Activated T-helper 17 cell treated with anti-CD3 and anti-CD28 coated beads, Interleukin-2, amount 50 U/mL, for 72 hours (primary cell): ENCODE data around the gene CAMKV. TPM values are rescaled to one million over a fixed set of nuclear protein-coding genes. Genes with fewer than 3 reads are reported as not detected.

Source experiments
- ATAC-seq: fragments of 150-1000 bp; cut with Tn5 transposase; replicated peaks from 2 replicates; pipeline ENCODE4 v1.10.0; 2021; ENCODE audit warnings: mild to moderate bottlenecking, moderate library complexity
- H3K27ac Mint-ChIP-seq: one replicate; pipeline ENCODE4 v1.8.0; 2022; ENCODE audit warnings: mixed read lengths
- H3K27me3 Mint-ChIP-seq: one replicate; pipeline ENCODE4 v1.8.0; 2022; ENCODE audit warnings: mixed read lengths
- H3K36me3 Mint-ChIP-seq: one replicate; pipeline ENCODE4 v1.8.0; 2022; ENCODE audit warnings: low read depth, mild to moderate bottlenecking, mixed read lengths
- H3K4me1 Mint-ChIP-seq: one replicate; pipeline ENCODE4 v1.8.0; 2022; ENCODE audit warnings: mixed read lengths
- H3K4me3 Mint-ChIP-seq: one replicate; pipeline ENCODE4 v1.8.0; 2022; ENCODE audit warnings: mild to moderate bottlenecking, mixed read lengths
- H3K9me3 Mint-ChIP-seq: one replicate; pipeline ENCODE4 v1.8.0; 2022; ENCODE audit warnings: mixed read lengths
- total RNA-seq, 2 donors: library from RNA; stranded (reverse); gene quantifications; one replicate each; pipeline ENCODE4 v1.2.3, GENCODE V29; 2022

Gene CAMKV
- total RNA-seq, 2 donors from 2014 or later = 0.15 to 0.34 TPM

GRCh38 chr3:49902511-49903345, 33.0 kb upstream of the CAMKV start:
- no peaks in the 10 kb centered on the region for H3K36me3 Mint-ChIP-seq
- no peak for ATAC-seq
- peak overlapping the region; percentile 91 for H3K4me3 Mint-ChIP-seq

DNA sequence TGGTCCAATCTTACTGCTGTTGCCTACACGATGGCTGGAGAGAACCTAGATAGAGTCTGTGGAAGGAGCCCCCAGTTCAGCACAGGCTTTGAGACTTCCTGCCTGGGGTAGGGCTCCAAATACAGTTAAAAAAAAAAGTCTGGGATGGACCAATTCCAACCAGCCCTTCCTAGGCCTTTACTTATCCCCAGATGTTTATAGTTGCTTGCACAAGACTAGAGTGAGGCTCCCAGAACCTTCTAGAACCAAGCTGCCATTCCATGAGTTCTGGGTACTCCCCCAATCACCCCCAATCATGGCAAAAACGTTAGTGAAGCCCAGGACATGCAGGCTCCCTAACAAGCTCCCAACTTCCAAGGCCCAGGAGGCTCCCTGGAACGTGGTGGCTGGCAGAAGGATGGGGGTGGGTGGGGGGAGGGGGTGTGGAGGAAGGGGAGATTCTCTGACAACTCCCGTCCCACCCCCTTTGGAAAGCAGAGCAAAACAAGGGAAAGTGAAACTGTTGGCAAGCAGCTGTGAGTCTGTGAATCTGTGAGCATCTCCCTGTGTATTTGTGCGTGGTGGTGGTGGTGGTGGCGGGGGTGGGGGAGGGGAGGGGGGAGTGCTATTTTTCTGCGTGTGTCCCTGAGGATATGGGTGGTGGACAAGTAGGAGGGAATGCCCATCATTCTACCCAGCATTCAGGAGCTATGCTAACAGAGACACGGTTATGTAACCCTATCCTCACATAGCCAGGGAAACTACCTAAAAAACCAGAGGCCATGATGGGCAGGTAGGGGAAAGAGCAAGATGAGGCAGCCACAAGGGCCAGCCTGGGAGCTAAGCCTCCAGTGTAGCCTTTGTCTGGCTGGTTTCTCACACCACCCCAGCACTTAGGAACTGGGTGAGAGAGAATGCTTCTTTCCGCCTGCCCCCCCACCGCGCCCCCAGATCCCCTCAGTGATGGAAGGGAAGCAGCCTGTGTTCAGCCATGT, 31.9 kb upstream of the CAMKV start:
- H3K4me1 Mint-ChIP-seq = peaks cover 7% of the 10 kb centered on the region
- no peak for ATAC-seq
- H3K27ac Mint-ChIP-seq = no peak overlapping the region
- H3K4me3 Mint-ChIP-seq = no peak overlapping the region
- H3K9me3 Mint-ChIP-seq = no peaks in the 10 kb centered on the region
- no peaks in the 10 kb centered on the region for H3K36me3 Mint-ChIP-seq
- no peaks in the 10 kb centered on the region for H3K27me3 Mint-ChIP-seq

More at GRCh38 chr3:49902511-49903345, 33.0 kb upstream of the CAMKV start:
- no peaks in the 10 kb centered on the region for H3K9me3 Mint-ChIP-seq
- no peak overlapping the region for H3K27ac Mint-ChIP-seq
- no peaks in the 10 kb centered on the region for H3K27me3 Mint-ChIP-seq
- peaks cover 7% of the 10 kb centered on the region for H3K4me1 Mint-ChIP-seq

GRCh38 chr3:49900491-49901153, 30.9 kb upstream of the CAMKV start:
- H3K27me3 Mint-ChIP-seq = no peaks in the 10 kb centered on the region
- H3K36me3 Mint-ChIP-seq = no peaks in the 10 kb centered on the region
- H3K9me3 Mint-ChIP-seq = no peaks in the 10 kb centered on the region
- H3K4me1 Mint-ChIP-seq = peaks cover 1% of the 10 kb centered on the region
- H3K27ac Mint-ChIP-seq = no peak overlapping the region
- no peak for ATAC-seq
- H3K4me3 Mint-ChIP-seq = no peak overlapping the region

DNA sequence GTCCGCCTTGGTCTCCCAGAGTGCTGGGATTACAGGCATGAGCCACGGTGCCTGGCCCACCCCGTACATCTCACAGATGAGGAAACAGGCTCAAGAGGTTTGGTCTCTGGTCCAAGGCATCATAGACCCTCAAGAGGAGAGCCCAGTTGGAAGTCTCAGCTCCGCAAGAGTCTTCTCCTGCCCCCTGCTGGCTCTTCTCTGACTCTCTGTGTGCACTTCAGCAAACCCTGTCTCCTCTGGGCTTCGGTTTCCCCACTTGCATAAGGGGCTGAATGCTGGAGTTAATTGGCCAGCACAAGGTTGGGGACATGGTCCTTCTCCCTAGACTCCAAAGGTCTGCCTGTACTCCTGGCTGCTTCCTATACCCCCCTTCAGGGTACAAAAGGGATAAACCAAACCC, 30.1 kb upstream of the CAMKV start:
- Mint-ChIP-seq H3K27me3 (no peaks in the 10 kb centered on the region), H3K36me3 (no peaks in the 10 kb centered on the region), H3K9me3 (no peaks in the 10 kb centered on the region), H3K4me3 (no peak overlapping the region), H3K27ac (no peak overlapping the region), H3K4me1 (no peaks in the 10 kb centered on the region)
- ATAC-seq = no peak

DNA sequence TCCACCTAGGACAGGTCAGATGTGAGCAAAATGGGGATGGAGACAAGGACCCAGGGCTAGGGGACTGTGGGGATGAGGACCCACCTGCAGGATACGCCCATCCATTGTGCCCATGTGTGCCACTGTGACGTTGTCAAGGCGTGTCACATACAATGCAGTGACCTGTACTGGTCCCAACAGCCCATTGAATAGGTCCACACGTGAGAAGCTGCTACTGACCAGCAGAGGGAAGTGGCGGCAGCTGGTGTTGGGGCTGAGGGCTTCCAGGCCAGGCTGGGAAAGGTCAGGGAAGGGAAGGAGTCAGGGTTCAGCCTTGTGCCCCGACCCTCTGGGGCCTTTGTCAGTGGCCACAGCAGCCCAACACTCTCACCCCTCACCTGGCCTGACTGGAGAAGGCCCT, 29.3 kb upstream of the CAMKV start:
- H3K36me3 Mint-ChIP-seq = no peaks in the 10 kb centered on the region
- no peak for ATAC-seq
- no peaks in the 10 kb centered on the region for H3K27me3 Mint-ChIP-seq
- H3K4me1 Mint-ChIP-seq = no peaks in the 10 kb centered on the region
- H3K9me3 Mint-ChIP-seq = no peaks in the 10 kb centered on the region
- H3K4me3 Mint-ChIP-seq = no peak overlapping the region
- no peak overlapping the region for H3K27ac Mint-ChIP-seq

DNA sequence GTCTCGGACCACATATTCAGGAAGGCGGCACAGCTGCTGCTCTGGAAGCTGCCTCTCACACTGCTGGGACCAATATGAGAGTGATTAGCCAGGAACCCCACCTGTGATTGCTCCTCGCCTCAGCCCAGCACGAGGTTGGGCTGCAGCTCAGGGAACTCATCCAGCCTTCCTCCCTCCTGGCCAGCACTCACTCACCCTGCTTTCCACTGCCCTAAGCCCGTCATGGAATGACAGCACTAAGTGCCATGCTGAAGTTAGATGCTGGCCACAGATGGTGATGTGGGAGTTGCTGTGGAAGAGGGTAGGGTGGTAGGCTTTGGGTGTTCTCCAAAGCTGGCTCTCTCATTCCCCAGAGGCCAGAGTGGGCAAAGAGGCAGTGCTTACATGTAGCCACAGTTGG, 26.6 kb upstream of the CAMKV start:
- Mint-ChIP-seq H3K4me3 (no peak overlapping the region), H3K9me3 (no peaks in the 10 kb centered on the region), H3K36me3 (no peaks in the 10 kb centered on the region), H3K27me3 (no peaks in the 10 kb centered on the region), H3K4me1 (no peaks in the 10 kb centered on the region), H3K27ac (no peak overlapping the region)
- ATAC-seq = no peak

- Mint-ChIP-seq H3K27ac (no peak overlapping the region), H3K4me3 (no peak overlapping the region), H3K27me3 (no peaks in the 10 kb centered on the region), H3K36me3 (no peaks in the 10 kb centered on the region), H3K4me1 (no peaks in the 10 kb centered on the region), H3K9me3 (no peaks in the 10 kb centered on the region)
- no peak for ATAC-seq
Observed at GRCh38 chr3:49895791-49896190, 26.1 kb upstream of the CAMKV start.

DNA sequence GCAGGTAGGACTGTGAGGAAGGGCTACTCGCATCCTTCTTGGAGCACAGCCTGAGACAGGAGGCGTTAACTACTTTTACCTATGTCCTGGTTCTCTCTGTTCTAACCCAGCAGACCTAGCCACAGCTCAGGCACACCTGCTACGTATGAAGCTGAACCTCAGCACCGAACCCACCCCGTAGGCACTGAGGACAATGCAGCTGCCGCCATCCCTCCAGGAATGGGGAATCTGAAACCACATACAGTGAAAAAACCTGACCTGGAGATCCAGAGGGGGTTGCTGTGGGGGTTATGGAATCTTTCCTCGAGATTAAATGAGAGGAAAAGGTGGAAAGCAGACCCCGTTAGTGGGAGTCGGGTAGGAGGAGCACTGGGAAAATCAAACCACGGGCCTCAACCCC, 19.6 kb upstream of the CAMKV start:
- H3K36me3 Mint-ChIP-seq = no peaks in the 10 kb centered on the region
- no peaks in the 10 kb centered on the region for H3K4me1 Mint-ChIP-seq
- H3K9me3 Mint-ChIP-seq = no peaks in the 10 kb centered on the region
- ATAC-seq = no peak
- no peak overlapping the region for H3K4me3 Mint-ChIP-seq
- no peaks in the 10 kb centered on the region for H3K27me3 Mint-ChIP-seq
- H3K27ac Mint-ChIP-seq = no peak overlapping the region

DNA sequence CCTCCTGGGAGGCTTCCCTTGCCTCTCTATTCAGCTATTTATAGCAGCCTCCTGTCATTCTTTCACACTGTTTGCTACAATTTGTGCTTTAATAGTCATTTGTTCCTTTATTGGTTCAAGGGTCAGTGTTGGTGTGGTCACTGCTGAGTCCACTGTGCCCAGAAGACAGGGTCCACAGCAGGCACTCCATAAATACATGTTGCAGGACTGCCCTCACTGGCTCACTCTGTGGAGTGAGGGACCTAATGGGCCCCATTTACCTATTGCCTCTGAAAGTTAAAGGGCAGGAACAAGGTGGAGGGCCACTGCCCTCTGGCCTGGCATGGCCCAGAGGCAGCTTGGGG, 17.2 kb upstream of the CAMKV start:
- H3K4me1 Mint-ChIP-seq = no peaks in the 10 kb centered on the region
- H3K4me3 Mint-ChIP-seq = no peak overlapping the region
- H3K27ac Mint-ChIP-seq = no peak overlapping the region
- no peaks in the 10 kb centered on the region for H3K9me3 Mint-ChIP-seq
- no peaks in the 10 kb centered on the region for H3K36me3 Mint-ChIP-seq
- no peak for ATAC-seq
- H3K27me3 Mint-ChIP-seq = peaks cover under 1% of the 10 kb centered on the region

DNA sequence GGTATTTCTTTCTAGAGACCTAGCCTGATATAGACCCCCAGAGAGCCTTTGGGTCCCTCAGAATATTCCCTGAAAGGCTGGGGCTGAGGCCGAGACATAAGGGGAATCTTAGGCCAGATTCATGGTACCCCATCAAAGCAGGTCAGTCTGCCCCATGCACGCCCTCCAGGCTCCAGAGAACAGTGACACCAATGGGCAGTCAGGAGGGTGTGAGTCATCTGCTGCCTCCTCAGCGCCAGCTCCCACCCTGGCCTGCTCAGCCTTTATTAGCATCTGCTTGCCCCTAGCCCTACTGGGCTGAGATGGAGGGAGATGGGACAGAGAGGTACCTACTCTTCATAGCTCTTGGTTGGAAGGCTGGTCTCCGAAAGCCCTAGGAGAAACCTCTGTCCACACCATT, 14.3 kb upstream of the CAMKV start:
- Mint-ChIP-seq H3K27me3 (peaks cover 3% of the 10 kb centered on the region), H3K4me3 (no peak overlapping the region), H3K36me3 (no peaks in the 10 kb centered on the region), H3K4me1 (no peaks in the 10 kb centered on the region), H3K9me3 (no peaks in the 10 kb centered on the region), H3K27ac (no peak overlapping the region)
- ATAC-seq = no peak

- H3K27ac Mint-ChIP-seq = no peak overlapping the region
- H3K27me3 Mint-ChIP-seq = peaks cover 3% of the 10 kb centered on the region
- no peaks in the 10 kb centered on the region for H3K36me3 Mint-ChIP-seq
- ATAC-seq = no peak
- no peak overlapping the region for H3K4me3 Mint-ChIP-seq
- no peaks in the 10 kb centered on the region for H3K9me3 Mint-ChIP-seq
- no peaks in the 10 kb centered on the region for H3K4me1 Mint-ChIP-seq
Observed at GRCh38 chr3:49882166-49882565, 12.5 kb upstream of the CAMKV start.

GRCh38 chr3:49880581-49881315, 11.0 kb upstream of the CAMKV start:
- Mint-ChIP-seq H3K27ac (no peak overlapping the region), H3K4me3 (no peak overlapping the region), H3K4me1 (no peaks in the 10 kb centered on the region), H3K27me3 (peaks cover 3% of the 10 kb centered on the region), H3K9me3 (no peaks in the 10 kb centered on the region), H3K36me3 (no peaks in the 10 kb centered on the region)
- ATAC-seq = no peak

DNA sequence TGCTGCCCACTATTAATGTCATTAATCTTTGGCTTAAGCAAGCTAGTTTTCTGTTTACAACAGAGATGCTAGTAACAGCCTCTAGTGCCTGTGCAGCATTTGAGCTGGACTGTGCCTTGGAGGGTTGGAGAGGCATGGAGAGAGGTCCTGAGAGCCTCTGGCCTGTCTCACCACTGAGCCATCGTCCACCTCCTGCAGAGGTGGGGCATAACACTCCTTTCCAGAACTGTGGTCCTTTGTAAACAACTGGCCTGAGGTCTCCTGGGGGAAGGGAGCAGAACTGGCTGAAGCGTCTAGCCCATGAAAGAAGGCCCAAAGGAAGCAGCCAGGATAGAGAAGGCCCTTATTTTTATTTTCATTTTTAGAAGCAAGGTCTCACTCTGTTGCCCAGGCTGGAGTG, 10.0 kb upstream of the CAMKV start:
- Mint-ChIP-seq H3K36me3 (no peaks in the 10 kb centered on the region), H3K27ac (no peak overlapping the region), H3K9me3 (no peaks in the 10 kb centered on the region), H3K4me1 (no peaks in the 10 kb centered on the region), H3K27me3 (peaks cover 3% of the 10 kb centered on the region), H3K4me3 (no peak overlapping the region)
- no peak for ATAC-seq

- Mint-ChIP-seq H3K36me3 (no peaks in the 10 kb centered on the region), H3K27me3 (peaks cover 3% of the 10 kb centered on the region), H3K27ac (no peak overlapping the region), H3K4me1 (no peaks in the 10 kb centered on the region), H3K4me3 (no peak overlapping the region), H3K9me3 (no peaks in the 10 kb centered on the region)
- ATAC-seq = no peak
Observed at GRCh38 chr3:49878686-49879085, 9.0 kb upstream of the CAMKV start.
